Nephron (organoid): Measurements from ENCODE around the gene CD44.

Experiments
- H3K27ac Mint-ChIP-seq, 3 experiments: 2 replicates each; pipeline ENCODE4 v1.8.0; 2020; ENCODE audit warnings: mixed read lengths in 3 of 3, mild to moderate bottlenecking in 2 of 3, moderate library complexity in 1 of 3
- H3K27me3 Mint-ChIP-seq: 2 replicates; pipeline ENCODE4 v1.8.0; 2021; ENCODE audit warnings: low read depth, mild to moderate bottlenecking, moderate library complexity, mixed read lengths
- H3K36me3 Mint-ChIP-seq: 2 replicates; pipeline ENCODE4 v1.8.0; 2020; ENCODE audit warnings: low read depth, mixed read lengths
- H3K4me1 Mint-ChIP-seq: 2 replicates; pipeline ENCODE4 v1.8.0; 2020; ENCODE audit warnings: mixed read lengths
- H3K4me3 Mint-ChIP-seq, 3 experiments: 2 replicates each; pipeline ENCODE4 v1.8.0; 2020; ENCODE audit warnings: mild to moderate bottlenecking in 3 of 3, mixed read lengths in 3 of 3, moderate library complexity in 2 of 3
- H3K9me3 Mint-ChIP-seq: 2 replicates; pipeline ENCODE4 v1.8.0; 2020; ENCODE audit warnings: mixed read lengths
- TF ChIP-seq, protein P1 (sequence below), 3 experiments: fragments of 200-600 bp; sonication (generic); IDR thresholded peaks; one replicate each; pipeline ENCODE4 v1.5.0; 2021; ENCODE audit warnings: antibody characterized with exemption in 3 of 3; ENCODE audit not compliant: unreplicated experiment in 3 of 3

CD44 gene

DNA sequence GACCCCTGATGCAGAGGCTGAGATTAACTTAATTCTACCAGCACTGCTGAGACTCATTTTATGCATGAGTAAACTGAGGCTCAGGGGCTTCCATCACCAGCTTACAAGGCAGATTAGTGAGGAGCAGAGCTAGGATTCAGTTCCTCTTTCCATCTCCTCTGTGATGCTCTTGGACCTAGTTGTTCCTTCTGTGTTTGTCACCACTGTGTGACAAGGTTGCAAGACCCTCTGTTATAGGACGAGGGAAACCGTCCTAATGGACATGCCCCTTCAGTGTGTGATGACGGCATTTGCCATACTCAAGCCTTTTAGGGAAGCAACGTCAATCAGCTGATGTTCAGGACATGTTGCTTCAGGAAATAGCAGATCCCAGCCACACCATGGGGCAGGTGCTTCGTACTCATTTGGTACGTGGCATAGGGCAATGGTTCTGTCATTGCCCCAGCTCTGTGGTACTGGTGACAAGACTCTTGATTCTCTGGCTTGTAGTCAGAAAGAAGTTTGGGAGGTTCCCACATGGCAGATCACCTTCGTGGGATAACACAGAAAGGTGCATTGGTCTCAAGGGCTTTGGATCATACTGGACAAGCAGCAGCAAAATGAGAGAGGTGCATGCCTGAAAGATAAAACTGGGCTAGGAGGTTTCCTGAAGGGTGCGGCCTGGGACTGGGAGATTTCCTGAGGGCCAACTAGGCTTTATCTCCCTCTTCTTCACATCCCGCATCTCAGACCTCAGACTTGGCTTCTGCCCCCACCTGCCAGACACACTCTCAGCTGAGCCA, 23.9 kb upstream of the CD44 start:
- no peaks in the 10 kb centered on the region for H3K36me3 Mint-ChIP-seq
- TF ChIP-seq, protein P1, sequence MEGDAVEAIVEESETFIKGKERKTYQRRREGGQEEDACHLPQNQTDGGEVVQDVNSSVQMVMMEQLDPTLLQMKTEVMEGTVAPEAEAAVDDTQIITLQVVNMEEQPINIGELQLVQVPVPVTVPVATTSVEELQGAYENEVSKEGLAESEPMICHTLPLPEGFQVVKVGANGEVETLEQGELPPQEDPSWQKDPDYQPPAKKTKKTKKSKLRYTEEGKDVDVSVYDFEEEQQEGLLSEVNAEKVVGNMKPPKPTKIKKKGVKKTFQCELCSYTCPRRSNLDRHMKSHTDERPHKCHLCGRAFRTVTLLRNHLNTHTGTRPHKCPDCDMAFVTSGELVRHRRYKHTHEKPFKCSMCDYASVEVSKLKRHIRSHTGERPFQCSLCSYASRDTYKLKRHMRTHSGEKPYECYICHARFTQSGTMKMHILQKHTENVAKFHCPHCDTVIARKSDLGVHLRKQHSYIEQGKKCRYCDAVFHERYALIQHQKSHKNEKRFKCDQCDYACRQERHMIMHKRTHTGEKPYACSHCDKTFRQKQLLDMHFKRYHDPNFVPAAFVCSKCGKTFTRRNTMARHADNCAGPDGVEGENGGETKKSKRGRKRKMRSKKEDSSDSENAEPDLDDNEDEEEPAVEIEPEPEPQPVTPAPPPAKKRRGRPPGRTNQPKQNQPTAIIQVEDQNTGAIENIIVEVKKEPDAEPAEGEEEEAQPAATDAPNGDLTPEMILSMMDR (IDR thresholded peaks at IDR 0.05; ENCODE audit: unreplicated experiment in 3 of 3): no peak
- H3K27ac Mint-ChIP-seq: no peak overlapping the region
- no peaks in the 10 kb centered on the region for H3K9me3 Mint-ChIP-seq
- no peak overlapping the region for H3K4me3 Mint-ChIP-seq
- H3K27me3 Mint-ChIP-seq: peaks cover 31% of the 10 kb centered on the region
- peaks cover 12% of the 10 kb centered on the region for H3K4me1 Mint-ChIP-seq

DNA sequence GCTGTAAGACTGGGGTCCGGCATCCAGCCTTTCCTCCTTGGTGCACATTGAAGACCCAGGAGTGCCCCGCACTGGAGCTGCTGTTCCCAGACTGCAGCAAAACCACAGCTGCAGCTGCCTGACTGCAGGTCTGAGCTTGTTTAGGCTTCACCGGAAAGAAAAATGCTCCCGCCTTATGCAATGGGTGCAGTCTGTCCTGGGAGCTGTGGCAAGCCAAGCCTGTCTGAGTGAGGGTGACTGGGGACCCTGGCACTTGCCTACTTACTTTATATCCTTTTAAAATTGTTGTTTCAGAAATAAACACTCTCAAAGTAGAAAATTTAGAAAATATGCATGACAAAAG, 23.3 kb upstream of the CD44 start:
- TF ChIP-seq, protein P1 (IDR thresholded peaks at IDR 0.05; ENCODE audit: unreplicated experiment in 3 of 3): no peak
- H3K4me3 Mint-ChIP-seq: no peak overlapping the region

DNA sequence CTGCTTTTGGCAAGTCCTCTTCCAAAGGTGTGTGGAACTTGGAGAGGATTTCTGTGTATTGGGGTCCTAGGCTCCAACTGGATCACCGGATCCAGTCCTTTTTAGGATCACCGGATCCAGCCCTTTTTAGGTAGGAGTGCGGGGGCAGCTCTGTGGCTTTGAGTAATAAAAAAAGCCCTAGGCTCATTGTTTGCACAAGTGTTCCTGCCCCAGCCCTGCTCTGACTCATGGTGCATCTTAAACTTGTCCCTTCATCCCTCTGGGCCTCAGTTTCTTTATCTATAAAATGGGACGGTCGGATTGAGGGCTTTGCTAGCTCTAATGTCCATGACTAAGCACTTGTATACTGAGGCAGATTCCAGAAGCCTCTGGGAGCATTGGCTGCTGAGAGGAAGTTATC, 22.7 kb upstream of the CD44 start:
- Mint-ChIP-seq H3K4me1 (peaks cover 12% of the 10 kb centered on the region), H3K36me3 (no peaks in the 10 kb centered on the region), H3K4me3 (no peak overlapping the region), H3K27ac (no peak overlapping the region), H3K9me3 (no peaks in the 10 kb centered on the region), H3K27me3 (peaks cover 29% of the 10 kb centered on the region)
- TF ChIP-seq, protein P1 (IDR thresholded peaks at IDR 0.05; ENCODE audit: unreplicated experiment in 3 of 3): no peak

More for the DNA sequence above, 23.3 kb upstream of the CD44 start:
- H3K36me3 Mint-ChIP-seq: no peaks in the 10 kb centered on the region
- peaks cover 12% of the 10 kb centered on the region for H3K4me1 Mint-ChIP-seq
- H3K9me3 Mint-ChIP-seq: no peaks in the 10 kb centered on the region
- H3K27me3 Mint-ChIP-seq: peaks cover 29% of the 10 kb centered on the region
- no peak overlapping the region for H3K27ac Mint-ChIP-seq

DNA sequence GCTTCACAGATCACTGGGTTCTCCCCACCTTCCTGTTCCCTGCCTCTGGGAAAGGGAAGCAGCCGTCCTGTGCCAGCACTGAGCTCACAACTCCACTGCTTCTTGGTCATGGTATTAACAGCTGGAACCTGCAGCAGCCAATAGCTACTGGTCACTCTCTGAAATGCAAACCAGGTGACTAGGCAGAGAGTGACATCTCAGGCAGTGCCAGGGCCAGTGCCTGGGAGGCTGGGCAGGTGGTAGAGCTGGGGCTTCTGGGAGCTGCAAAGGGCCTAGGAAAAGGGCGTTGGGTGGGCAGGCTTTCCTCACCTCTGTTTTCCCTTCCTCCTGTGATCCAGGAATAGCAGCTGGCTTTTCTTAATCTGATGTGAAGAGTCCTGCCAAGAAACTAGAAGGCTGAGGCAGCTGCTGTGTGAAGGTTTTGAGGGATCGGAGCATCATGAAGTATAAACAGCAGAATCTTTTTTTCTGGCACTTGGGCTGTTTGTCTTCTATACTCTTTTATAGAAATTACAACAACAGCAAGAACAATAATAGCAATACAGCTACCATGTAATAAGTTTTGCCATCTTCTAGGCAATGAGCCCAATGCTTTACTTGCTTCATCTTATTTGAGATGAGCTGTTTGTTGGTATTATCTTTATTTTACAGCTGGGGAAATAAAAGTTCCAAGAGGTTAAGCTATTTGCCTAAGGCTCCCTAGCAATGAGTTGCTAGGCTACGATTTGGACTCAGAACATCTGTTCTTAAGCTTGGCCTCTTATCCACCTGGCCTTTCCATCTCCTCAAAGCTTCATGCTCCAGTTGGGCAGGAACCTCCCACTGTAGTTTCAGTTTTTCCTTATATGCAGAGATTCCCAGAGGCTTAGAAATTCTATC, 22.0 kb upstream of the CD44 start:
- Mint-ChIP-seq H3K9me3 (no peaks in the 10 kb centered on the region), H3K4me3 (no peak overlapping the region), H3K36me3 (no peaks in the 10 kb centered on the region), H3K27me3 (peaks cover 30% of the 10 kb centered on the region), H3K27ac (peak overlapping the region in 2 of 3 experiments; percentile 46 to 49), H3K4me1 (peaks cover 12% of the 10 kb centered on the region)
- TF ChIP-seq, protein P1 (IDR thresholded peaks at IDR 0.05; ENCODE audit: unreplicated experiment in 3 of 3): no peak

DNA sequence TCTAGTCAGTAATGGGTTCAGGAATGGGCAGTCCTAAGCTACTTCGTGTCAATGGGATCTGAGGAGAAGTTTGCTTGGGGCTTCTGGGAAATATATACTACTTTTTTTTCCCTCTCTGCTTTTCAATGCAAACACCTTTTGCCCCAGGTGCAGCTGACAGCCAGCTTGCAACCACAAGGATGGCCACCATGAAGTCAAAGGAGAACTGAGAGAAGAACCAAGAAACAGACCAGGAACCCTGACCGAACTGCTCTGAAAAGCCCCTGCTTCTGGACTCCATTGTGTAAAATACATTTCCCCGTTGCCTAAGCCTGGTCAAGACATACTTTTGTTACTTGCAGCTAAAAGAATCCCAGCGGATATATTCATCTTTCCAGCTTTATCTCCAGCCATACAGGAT, 20.1 kb upstream of the CD44 start:
- TF ChIP-seq, protein P1 (IDR thresholded peaks at IDR 0.05; ENCODE audit: unreplicated experiment in 3 of 3): no peak
- H3K36me3 Mint-ChIP-seq: no peaks in the 10 kb centered on the region
- no peak overlapping the region for H3K4me3 Mint-ChIP-seq
- no peaks in the 10 kb centered on the region for H3K9me3 Mint-ChIP-seq
- no peak overlapping the region for H3K27ac Mint-ChIP-seq
- peaks cover 12% of the 10 kb centered on the region for H3K4me1 Mint-ChIP-seq
- H3K27me3 Mint-ChIP-seq: peaks cover 25% of the 10 kb centered on the region
